HuH-7 (cell line): ENCODE results near the gene ZFYVE16.
"Not testable (repeated sequence)": the region's sequence is repeated elsewhere in the genome, so short reads cannot be mapped to it uniquely, and the experiment has no call there.

ENCODE experiments used
- DNase-seq: peaks from one replicate; pipeline ENCODE4 v3.0.0; 2011; ENCODE audit warnings: low spot score

ZFYVE16 gene

DNA sequence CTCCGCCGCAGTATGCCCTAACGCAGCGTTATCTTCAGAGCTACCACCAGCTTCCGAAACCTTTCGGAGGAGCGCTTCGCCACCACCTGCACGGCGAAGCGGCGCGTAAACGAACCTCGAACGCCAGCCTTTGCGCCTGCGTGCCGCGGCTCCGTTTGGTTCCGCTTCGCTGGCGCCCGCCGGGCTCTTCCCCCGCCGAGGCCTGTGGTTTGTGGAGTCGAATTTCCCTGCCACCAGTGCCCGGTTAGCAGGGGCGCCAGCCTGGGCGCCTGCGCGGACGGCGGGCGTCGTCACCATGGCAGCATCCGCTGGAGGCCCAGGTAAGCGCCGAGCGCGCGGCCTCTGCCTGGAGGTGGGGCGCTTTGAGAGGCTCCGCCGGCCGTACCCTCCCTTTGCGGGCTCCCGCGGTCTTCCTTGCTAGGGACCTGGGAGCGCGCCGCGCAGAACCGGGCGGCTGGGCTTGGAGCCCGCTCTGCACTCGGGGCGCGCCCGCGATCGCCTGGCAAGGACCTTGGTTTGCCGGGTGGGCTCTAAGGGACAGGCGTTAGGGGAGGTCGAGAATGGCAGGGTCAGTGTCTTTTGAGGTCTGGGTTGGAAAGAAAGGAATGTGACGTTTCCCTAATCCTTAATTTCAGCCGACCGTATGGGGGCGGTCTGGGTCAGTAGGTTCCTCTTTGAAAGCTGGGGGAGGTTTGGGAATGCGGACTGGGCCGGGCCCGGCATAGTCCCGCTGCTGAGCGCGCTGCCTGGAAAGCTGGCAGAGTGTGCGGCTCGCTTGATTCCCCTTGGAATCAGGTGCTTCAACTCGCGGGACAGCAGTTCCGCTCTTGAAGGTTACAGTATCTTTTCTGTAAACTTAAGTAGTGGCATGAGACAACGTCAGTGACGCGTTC, 80.2 kb downstream of the ZFYVE16 start, which contains the start of gene FAM151B:
FAM151B (plus strand) TSS at position 272 of the 893 bp plus-strand sequence; CDS start at position 296, 24 bp downstream.
- DNase-seq: peak; percentile 32

DNA sequence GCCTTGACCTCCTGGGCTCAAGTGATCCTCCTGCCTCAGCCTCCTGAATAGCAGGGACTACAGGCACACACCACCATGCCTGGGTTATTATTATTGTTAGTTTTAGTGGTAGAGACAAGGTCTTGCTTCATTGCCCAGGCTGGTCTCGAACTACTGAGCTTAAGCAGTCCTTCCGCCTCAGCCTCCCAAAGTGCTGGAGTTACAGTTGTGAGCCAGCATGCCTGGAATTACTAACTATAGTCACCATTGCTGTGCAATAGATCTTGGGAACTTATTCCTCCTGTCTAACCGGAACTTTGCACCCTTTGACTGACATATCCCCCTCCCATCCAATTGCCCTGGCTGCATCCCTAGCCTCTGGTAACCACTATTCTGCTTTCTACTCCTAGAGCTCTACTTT, 83.4 kb downstream of the ZFYVE16 start:
- no peak for DNase-seq

GRCh38 chr5:80492741-80493140, 84.9 kb downstream of the ZFYVE16 start:
- no peak for DNase-seq

- not testable (repeated sequence) for DNase-seq
Measured at GRCh38 chr5:80493443-80493842, 85.6 kb downstream of the ZFYVE16 start.

- DNase-seq: no peak
Measured at GRCh38 chr5:80495891-80496290, 88.0 kb downstream of the ZFYVE16 start.

- DNase-seq: no peak
Measured at GRCh38 chr5:80502800-80503199, 94.9 kb downstream of the ZFYVE16 start.

DNA sequence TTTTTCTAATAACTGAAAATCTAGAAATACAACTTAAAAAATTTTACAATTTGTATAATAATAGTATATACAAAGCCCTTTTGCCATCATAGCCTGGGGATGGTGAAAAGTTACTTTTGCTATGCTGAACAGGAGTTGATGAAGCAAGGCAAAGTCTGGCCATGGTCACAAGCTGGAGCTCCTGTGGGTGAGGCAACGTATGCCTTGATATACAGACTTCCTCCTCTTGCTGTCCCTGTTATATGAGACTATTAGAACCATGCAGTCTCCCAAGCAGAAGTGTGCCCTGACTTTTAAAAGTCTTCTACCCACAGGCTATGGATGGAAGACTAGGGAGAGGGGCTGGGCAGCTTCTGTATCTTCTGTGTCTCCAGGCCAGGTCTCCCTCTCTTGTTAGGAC, 95.8 kb downstream of the ZFYVE16 start:
- DNase-seq: no peak

GRCh38 chr5:80504833-80505232, 97.0 kb downstream of the ZFYVE16 start:
- DNase-seq: no peak

- no peak for DNase-seq
Measured at GRCh38 chr5:80507663-80508062, 99.8 kb downstream of the ZFYVE16 start.

- no peak for DNase-seq
Measured at GRCh38 chr5:80508844-80509243, 101.0 kb downstream of the ZFYVE16 start.

DNA sequence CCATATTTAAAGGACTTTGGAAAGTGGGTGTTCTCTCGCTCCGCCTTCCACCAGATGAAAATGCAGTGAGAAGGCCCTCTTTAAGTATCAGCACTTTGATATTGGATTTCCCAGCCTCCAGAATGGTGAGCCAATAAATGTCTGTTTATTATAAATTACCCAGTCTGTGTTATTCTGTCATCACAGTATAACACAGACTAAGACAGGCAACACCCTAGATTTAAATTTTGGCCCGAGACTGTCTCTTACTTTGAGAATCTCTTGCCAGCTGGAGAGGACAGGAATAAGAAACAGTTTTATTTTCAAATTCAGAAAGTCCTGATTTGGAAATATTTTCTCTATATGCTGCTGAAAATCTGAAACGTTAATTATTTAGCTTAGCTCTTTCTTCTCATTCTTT, 101.5 kb downstream of the ZFYVE16 start:
- DNase-seq: no peak

GRCh38 chr5:80516826-80517225, 109.0 kb downstream of the ZFYVE16 start:
- no peak for DNase-seq
